Esophagus squamous epithelium (tissue), 5 donors: ENCODE data around the gene UGT1A9. TPM values are rescaled to one million over a fixed set of nuclear protein-coding genes. Genes with fewer than 3 reads are reported as not detected.
"Not testable (repeated sequence)": the region's sequence is repeated elsewhere in the genome, so short reads cannot be mapped to it uniquely, and the experiment has no call there.

Experiments
- DNase-seq: peaks from one replicate; lab custom pipeline; 2025; lab: John Stamatoyannopoulos, UW
- H3K27ac ChIP-seq, 4 donors: fragments of 200-600 bp; sonication (generic); one replicate each; pipeline ENCODE4 v1.5.1; 2016 to 2019; ENCODE audit warnings: mild to moderate bottlenecking in 1 of 4
- H3K27me3 ChIP-seq, 4 donors: fragments of 200-600 bp; sonication (generic); 1 replicate in 3 of 4; 2 replicates in 1 of 4; pipeline versions ENCODE4 v1.5.1 to v1.6.0; 2017 to 2021; ENCODE audit warnings: antibody characterized with exemption in 1 of 4
- H3K36me3 ChIP-seq, 3 donors: fragments of 200-600 bp; sonication (generic); one replicate each; pipeline ENCODE4 v1.5.1; 2016 to 2019
- H3K4me1 ChIP-seq, 3 donors: fragments of 200-600 bp; sonication (generic); one replicate each; pipeline ENCODE4 v1.5.1; 2017 to 2019
- H3K4me3 ChIP-seq, 4 donors: fragments of 200-600 bp; sonication (generic); 1 replicate in 3 of 4; 2 replicates in 1 of 4; pipeline ENCODE4 v1.5.1; 2016 to 2019; ENCODE audit warnings: mild to moderate bottlenecking in 2 of 4, moderate library complexity in 1 of 4
- H3K9me3 ChIP-seq, 3 donors: fragments of 200-600 bp; sonication (generic); one replicate each; pipeline ENCODE4 v1.5.1; 2016 to 2019
- POLR2A ChIP-seq, 4 donors: fragments of 450-650 bp; IDR thresholded peaks; one replicate each; pipeline ENCODE4 v1.6.1; 2017; ENCODE audit warnings: antibody characterized with exemption in 4 of 4, mild to moderate bottlenecking in 4 of 4, moderate library complexity in 3 of 4
- WGBS, 2 donors: methylation state at CpG; one replicate each; pipeline ENCODE4 v1.1.5; 2018; 5-methylcytosine and 5-hydroxymethylcytosine counted together
- intact Hi-C: fragments of 100-400 bp; cut with DNase I; formaldehyde crosslinking; loops from one replicate; pipeline ENCODE4 v1.15.0; 2022
- total RNA-seq, 4 donors: library from RNA; depleted of rRNA; stranded (reverse); fragments of >200 nt; gene quantifications; one replicate each; pipeline ENCODE4 v1.1.0, GENCODE V29; 2016
- TF ChIP-seq, protein P1 (sequence below), 6 experiments: fragments of 450-650 bp in 4 of 6; fragments of 200-600 bp in 2 of 6; sonication (generic) in 2 of 6; IDR thresholded peaks; one replicate each; pipeline ENCODE4 v1.5.1; 2016 to 2019; ENCODE audit warnings: antibody characterized with exemption in 6 of 6, mild to moderate bottlenecking in 4 of 6, moderate library complexity in 4 of 6
- donor health status: DM: yes; HTN: yes; CAD: no.

UGT1A9 gene
- total RNA-seq, 4 donors from 2014 or later: 0.49 to 1.7 (median 1.2) TPM

DNA sequence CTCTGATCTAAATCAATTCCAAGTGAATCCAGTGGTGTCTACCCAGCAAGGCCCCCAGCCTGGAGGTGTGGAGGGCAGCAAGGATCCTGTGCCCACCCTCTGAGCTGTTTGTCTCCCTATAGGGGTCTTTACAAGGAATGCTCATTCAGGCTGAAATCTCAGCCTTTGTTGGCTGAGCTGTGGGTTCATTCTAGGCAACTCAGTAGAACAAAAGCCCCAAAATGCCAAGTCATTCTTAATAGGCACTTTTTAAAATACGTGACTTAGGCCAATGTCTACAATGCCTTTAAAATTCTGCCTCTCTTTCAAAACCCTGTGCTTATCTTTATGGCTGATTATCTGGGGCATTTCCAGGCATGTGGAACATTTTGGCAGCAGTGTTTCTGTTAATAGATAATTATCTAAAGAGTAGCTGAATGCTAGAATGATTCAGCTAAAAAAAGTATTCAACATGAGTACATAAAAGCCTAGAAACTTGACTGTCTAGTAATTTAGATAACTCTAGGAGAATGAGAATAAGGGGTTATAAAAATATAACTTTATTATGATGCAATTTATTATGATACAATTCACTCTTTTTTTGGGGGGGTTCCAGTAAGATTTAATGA lies 28.4 kb downstream of the UGT1A9 start:
- no peaks in the 10 kb centered on the region for H3K27me3 ChIP-seq
- intact Hi-C loops: no loop called here
- H3K4me1 ChIP-seq: peaks cover 0 to 48% (median 7%) of the 10 kb centered on the region in 3 donors
- TF ChIP-seq POLR2A (IDR thresholded peaks at IDR 0.05): no peak
- TF ChIP-seq, protein P1, sequence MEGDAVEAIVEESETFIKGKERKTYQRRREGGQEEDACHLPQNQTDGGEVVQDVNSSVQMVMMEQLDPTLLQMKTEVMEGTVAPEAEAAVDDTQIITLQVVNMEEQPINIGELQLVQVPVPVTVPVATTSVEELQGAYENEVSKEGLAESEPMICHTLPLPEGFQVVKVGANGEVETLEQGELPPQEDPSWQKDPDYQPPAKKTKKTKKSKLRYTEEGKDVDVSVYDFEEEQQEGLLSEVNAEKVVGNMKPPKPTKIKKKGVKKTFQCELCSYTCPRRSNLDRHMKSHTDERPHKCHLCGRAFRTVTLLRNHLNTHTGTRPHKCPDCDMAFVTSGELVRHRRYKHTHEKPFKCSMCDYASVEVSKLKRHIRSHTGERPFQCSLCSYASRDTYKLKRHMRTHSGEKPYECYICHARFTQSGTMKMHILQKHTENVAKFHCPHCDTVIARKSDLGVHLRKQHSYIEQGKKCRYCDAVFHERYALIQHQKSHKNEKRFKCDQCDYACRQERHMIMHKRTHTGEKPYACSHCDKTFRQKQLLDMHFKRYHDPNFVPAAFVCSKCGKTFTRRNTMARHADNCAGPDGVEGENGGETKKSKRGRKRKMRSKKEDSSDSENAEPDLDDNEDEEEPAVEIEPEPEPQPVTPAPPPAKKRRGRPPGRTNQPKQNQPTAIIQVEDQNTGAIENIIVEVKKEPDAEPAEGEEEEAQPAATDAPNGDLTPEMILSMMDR (IDR thresholded peaks at IDR 0.05): no peak
- no peaks in the 10 kb centered on the region for H3K36me3 ChIP-seq
- no peaks in the 10 kb centered on the region for H3K9me3 ChIP-seq
- no peak overlapping the region for H3K4me3 ChIP-seq
- DNase-seq: no peak
- peak overlapping the region; percentile 77 to 92 (median 82) for H3K27ac ChIP-seq
- WGBS, 2 donors: 6 to 20% methylated on average over 1 of the region's 1 CpG

- H3K4me3 ChIP-seq, DNase-seq, intact Hi-C loops, H3K27me3 ChIP-seq, H3K9me3 ChIP-seq, H3K36me3 ChIP-seq: not testable (repeated sequence)
- peaks cover 0 to 53% (median 7%) of the 10 kb centered on the region in 3 donors for H3K4me1 ChIP-seq
- 83 to 89% methylated on average over 5 of the region's 5 CpGs for WGBS, 2 donors
- H3K27ac ChIP-seq: peak overlapping the region in 3 of 4 donors; percentile 77 to 92 (median 86)
Observed at GRCh38 chr2:233700842-233701241, 29.1 kb downstream of the UGT1A9 start.

DNA sequence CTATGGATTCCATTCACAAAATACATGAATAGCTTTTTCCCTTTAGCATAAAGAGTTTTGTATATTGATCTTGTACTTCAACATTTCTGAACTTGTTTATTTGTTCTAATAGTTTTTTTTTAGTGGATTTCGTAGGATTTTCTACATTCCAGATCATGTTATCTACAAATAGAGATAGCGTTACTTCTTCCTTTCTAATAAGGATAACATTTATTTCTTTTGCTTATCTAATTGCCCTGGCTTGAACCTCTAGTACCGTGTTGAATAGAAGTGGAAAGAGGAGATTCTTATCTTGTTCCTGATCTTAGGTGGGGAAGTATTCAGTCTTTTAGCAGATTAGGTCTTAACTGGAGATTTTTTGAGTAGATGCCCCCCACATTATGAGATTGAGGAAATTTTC lies 30.5 kb downstream of the UGT1A9 start:
- 63 to 73% methylated on average over 3 of the region's 3 CpGs for WGBS, 2 donors
- peaks cover 6 to 67% (median 7%) of the 10 kb centered on the region in 3 donors for H3K4me1 ChIP-seq
- TF ChIP-seq POLR2A (IDR thresholded peaks at IDR 0.05): no peak
- TF ChIP-seq, protein P1 (IDR thresholded peaks at IDR 0.05): no peak
- peak overlapping the region in 1 of 4 donors; percentile 69 for H3K27ac ChIP-seq
- no peaks in the 10 kb centered on the region for H3K9me3 ChIP-seq
- intact Hi-C loops: no loop called here
- H3K36me3 ChIP-seq: no peaks in the 10 kb centered on the region
- DNase-seq: no peak
- no peaks in the 10 kb centered on the region for H3K27me3 ChIP-seq
- no peak overlapping the region for H3K4me3 ChIP-seq

GRCh38 chr2:233705911-233706506 lies 34.3 kb downstream of the UGT1A9 start:
- intact Hi-C loops: no loop called here
- Histone ChIP-seq H3K36me3 (no peaks in the 10 kb centered on the region), H3K9me3 (no peaks in the 10 kb centered on the region), H3K4me1 (peaks cover 0 to 59% (median 12%) of the 10 kb centered on the region in 3 donors), H3K27me3 (no peaks in the 10 kb centered on the region), H3K27ac (peak overlapping the region; percentile 38 to 87 (median 79)), H3K4me3 (no peak overlapping the region)
- no peak for TF ChIP-seq POLR2A (IDR thresholded peaks at IDR 0.05)
- TF ChIP-seq, protein P1 (IDR thresholded peaks at IDR 0.05): no peak
- 22 to 37% methylated on average over 4 of the region's 4 CpGs for WGBS, 2 donors
- no peak for DNase-seq

- H3K36me3 ChIP-seq: no peaks in the 10 kb centered on the region
- no peak for TF ChIP-seq POLR2A (IDR thresholded peaks at IDR 0.05)
- TF ChIP-seq, protein P1 (IDR thresholded peaks at IDR 0.05): no peak
- no peaks in the 10 kb centered on the region for H3K27me3 ChIP-seq
- no peaks in the 10 kb centered on the region for H3K9me3 ChIP-seq
- H3K27ac ChIP-seq: peak overlapping the region; percentile 38 to 87 (median 79)
- no peak for DNase-seq
- H3K4me1 ChIP-seq: peaks cover 0 to 66% (median 12%) of the 10 kb centered on the region in 3 donors
- no peak overlapping the region for H3K4me3 ChIP-seq
- intact Hi-C loops: no loop called here
- WGBS, 2 donors: 14 to 45% methylated on average over 1 of the region's 1 CpG
Observed at GRCh38 chr2:233706720-233707119, 35.0 kb downstream of the UGT1A9 start.
